Cardiac fibroblast (primary cell): ENCODE measurements around the gene PLPPR1.

Source experiments
- DNase-seq, 2 donors: peaks; one replicate each; pipeline versions ENCODE4 v3.0.0 to v3.0.0-alpha.2; 2010; ENCODE audit warnings: low read depth in 2 of 2
- H3K4me3 ChIP-seq, 2 donors: replicated peaks in 1 of 2; 1 replicate in 1 of 2; 2 replicates in 1 of 2; pipeline ENCODE4 v1.5.1; 2011; ENCODE audit warnings: low read depth in 2 of 2, low read length in 2 of 2, mild to moderate bottlenecking in 2 of 2, moderate library complexity in 1 of 2
- TF ChIP-seq, protein P1 (sequence below): IDR thresholded peaks from one replicate; pipeline ENCODE4 v1.5.1; 2011; ENCODE audit warnings: low read depth, mild to moderate bottlenecking, low read length, inconsistent platforms

The PLPPR1 gene

DNA sequence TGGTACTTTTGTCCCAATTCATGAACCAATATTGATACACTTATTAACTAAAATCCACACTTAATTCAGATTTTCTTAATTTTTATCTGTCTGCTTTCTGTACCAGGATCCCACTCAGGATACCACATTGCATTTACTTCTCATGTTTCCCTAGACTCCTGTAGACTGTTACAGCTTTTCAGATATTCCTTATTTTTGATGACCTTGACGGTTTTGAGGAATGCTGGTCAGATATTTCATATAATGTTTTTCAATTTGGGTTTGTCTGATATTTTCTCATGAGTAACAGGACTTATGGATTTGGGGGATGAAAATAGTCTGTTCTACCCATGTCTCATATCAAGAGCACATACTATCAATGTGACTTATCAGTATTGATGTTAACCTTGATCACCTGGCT, 37.4 kb downstream of the PLPPR1 start:
- H3K4me3 ChIP-seq = no peak overlapping the region
- TF ChIP-seq, protein P1, sequence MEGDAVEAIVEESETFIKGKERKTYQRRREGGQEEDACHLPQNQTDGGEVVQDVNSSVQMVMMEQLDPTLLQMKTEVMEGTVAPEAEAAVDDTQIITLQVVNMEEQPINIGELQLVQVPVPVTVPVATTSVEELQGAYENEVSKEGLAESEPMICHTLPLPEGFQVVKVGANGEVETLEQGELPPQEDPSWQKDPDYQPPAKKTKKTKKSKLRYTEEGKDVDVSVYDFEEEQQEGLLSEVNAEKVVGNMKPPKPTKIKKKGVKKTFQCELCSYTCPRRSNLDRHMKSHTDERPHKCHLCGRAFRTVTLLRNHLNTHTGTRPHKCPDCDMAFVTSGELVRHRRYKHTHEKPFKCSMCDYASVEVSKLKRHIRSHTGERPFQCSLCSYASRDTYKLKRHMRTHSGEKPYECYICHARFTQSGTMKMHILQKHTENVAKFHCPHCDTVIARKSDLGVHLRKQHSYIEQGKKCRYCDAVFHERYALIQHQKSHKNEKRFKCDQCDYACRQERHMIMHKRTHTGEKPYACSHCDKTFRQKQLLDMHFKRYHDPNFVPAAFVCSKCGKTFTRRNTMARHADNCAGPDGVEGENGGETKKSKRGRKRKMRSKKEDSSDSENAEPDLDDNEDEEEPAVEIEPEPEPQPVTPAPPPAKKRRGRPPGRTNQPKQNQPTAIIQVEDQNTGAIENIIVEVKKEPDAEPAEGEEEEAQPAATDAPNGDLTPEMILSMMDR = no peak
- no peak for DNase-seq

DNA sequence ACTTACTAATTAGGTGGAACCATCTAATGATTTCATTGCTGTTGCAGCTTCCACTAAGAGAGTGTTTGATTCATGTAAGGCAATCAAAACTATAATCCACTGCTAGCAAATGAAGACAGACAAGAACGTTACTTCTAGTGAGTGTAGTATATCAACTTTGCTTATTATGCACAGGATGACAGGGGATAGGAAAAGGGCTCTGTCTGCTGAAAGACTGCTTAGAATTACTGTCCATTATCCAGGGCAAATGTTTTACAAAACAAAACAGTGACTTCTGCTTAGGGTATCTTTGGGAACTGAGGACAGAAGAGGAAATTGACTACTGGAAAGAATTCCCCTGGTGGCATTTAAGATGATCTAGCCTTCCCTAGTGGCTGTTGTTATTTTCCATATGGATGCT, 40.2 kb downstream of the PLPPR1 start:
- no peak overlapping the region for H3K4me3 ChIP-seq
- TF ChIP-seq, protein P1 = no peak
- no peak for DNase-seq

DNA sequence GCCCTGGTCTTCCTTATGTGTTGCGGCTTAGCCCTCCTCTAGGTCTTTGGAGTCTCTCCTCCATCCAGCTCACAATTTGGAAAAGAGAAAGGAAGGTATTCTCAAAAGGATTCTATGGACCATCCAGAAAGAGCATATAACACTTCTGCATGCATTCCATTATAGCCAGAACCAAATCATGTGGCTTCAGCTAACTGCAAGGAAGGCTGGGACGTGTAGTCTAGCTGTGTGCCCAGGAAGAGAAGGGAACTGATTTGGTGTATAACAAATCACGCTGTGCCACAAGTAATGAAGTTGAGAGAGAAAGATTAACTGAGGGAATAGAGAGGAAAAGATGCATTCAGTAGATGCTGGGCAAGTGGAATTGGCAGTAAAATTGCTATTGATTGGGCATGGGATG, 43.7 kb downstream of the PLPPR1 start:
- TF ChIP-seq, protein P1 = no peak
- no peak for DNase-seq
- H3K4me3 ChIP-seq = no peak overlapping the region

DNA sequence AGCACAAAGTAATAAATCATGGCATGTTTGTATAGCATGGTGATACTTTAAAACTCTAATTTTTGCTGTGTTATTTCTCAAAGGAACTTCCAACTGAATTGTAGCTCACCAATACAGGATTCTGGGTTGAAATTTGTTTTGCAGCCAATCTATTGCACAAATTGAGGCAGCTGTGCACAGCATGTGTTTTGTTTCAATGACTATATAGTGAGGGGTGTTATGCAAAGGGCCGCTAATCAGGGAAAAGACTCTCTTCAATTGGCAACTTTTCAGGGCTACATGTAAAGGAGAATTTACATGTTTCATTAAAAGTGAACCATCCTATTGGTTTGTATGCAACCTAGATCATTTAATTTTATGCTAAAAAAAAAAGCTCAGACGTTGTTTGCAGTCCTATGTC, 44.6 kb downstream of the PLPPR1 start:
- no peak overlapping the region for H3K4me3 ChIP-seq
- DNase-seq = no peak
- TF ChIP-seq, protein P1 = no peak

DNA sequence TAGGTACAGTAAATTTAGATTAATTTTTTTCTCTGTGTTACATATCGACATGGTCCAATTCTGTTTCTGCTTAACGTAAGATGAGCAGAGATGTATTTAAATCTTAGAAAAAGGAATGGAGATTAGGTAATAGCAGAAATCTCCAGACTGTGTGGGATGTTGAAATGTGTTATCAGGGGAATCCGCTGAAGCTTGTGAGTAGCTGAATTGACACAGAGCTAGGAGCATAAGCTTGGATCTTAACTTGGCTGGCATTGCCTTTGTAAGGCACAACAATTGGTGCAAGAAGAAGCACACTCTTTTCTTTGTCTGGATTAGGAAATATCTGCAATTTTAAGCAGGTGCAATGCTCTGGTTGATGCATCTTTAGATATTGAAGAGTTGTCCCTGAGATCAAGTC, 53.1 kb downstream of the PLPPR1 start:
- TF ChIP-seq, protein P1 = no peak
- no peak for DNase-seq
- H3K4me3 ChIP-seq = no peak overlapping the region

DNA sequence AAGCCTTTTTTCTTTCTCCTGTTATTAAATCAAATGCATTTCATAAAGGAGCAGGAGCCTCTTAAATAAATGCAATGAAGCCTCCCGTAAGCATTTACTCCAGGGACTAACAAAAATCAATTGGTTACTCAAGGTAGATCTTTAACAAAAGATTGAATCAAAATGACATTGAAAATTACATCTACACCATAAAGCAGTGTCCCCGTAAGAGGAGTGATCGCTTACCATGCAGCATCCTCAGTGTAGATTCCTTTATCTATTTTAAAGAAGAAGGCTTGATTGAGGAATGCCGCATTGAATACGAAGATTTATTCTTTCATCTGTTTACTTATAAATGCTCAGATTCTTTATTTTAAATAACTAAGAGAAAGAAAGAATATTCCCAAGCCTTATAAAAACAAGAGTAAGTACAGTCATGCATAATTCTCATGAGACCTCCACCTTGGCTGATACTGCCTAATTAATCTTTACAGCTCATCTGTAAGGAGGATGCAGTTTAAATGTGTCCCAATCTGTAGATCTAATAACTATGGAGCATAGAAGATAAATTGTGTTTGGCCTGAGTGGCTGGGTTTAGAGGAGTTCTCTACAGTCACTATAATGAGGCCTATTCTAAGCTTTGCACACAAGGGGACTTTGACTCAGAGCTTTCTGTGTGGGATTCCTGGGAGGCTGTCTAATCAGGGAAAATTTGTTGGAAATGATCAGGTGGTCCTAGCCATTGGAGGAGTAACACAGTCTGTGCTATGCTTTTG, 55.1 kb downstream of the PLPPR1 start:
- H3K4me3 ChIP-seq = no peak overlapping the region
- DNase-seq = no peak
- TF ChIP-seq, protein P1 = no peak

DNA sequence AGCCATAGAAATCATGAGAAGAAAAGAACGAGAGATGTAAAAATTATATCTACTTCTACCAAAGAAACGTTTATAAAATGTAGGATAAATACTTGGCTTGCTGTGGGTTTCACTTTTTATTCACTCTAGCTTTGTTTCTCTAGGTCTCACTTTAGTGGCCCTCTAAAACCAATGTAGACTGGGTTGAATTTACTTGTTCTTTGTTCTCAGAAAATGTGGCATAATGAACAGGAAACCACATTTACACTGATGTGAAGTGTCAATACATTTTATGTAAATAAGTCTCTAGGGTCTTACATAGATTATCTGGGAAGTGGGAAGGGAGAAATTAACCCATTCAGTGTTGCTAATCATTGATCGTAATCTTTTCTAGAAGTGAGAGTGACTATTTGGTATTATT, 58.9 kb downstream of the PLPPR1 start:
- TF ChIP-seq, protein P1 = no peak
- no peak for DNase-seq
- H3K4me3 ChIP-seq = no peak overlapping the region
